ENCODE results near the gene OR51E1.

GRCh38 chr11:4695442-4695841 lies 51.7 kb downstream of the OR51E1 start:
- TF ChIP-seq, protein P1, sequence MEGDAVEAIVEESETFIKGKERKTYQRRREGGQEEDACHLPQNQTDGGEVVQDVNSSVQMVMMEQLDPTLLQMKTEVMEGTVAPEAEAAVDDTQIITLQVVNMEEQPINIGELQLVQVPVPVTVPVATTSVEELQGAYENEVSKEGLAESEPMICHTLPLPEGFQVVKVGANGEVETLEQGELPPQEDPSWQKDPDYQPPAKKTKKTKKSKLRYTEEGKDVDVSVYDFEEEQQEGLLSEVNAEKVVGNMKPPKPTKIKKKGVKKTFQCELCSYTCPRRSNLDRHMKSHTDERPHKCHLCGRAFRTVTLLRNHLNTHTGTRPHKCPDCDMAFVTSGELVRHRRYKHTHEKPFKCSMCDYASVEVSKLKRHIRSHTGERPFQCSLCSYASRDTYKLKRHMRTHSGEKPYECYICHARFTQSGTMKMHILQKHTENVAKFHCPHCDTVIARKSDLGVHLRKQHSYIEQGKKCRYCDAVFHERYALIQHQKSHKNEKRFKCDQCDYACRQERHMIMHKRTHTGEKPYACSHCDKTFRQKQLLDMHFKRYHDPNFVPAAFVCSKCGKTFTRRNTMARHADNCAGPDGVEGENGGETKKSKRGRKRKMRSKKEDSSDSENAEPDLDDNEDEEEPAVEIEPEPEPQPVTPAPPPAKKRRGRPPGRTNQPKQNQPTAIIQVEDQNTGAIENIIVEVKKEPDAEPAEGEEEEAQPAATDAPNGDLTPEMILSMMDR (IDR thresholded peaks at IDR 0.05; ENCODE audit: insufficient read depth, low read length, poor library complexity, severe bottlenecking) = no peak
- TF ChIP-seq EZH2phosphoT487 (conservative IDR thresholded peaks at IDR 0.05; ENCODE audit: low read length) = no peak
